Measurements from ENCODE around the gene PHKG2. TPM values are rescaled to one million over a fixed set of nuclear protein-coding genes. Genes with fewer than 3 reads are reported as not detected.

The PHKG2 gene
- polyA plus RNA-seq, 1 experiment: 21.7 TPM

DNA sequence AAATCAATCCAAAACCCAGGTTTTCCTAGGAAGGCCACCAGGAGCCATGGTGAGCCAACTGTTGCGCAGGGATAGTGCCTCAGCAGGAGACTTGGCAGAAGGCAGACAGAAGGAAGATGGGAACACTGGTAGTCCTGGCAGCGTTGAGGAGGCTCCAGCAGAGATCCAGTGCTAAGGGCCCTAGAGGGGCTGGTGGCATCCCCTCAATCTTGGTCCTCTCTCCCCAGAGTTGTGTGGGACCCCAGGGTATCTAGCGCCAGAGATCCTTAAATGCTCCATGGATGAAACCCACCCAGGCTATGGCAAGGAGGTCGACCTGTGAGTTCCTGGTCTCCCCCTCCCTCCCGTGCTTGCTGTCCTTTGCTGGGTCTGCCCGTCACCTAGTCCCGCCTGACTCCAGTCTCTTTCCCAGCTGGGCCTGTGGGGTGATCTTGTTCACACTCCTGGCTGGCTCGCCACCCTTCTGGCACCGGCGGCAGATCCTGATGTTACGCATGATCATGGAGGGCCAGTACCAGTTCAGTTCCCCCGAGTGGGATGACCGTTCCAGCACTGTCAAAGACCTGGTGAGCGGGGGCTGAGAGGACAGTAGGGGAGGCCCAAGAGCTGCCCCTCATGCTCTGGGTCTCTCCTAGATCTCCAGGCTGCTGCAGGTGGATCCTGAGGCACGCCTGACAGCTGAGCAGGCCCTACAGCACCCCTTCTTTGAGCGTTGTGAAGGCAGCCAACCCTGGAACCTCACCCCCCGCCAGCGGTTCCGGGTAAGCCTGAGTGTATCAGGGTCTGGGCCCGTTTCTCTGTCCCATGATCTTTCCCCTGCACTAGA is 7.9 kb downstream of the PHKG2 start:
- no peak for DNase-seq (ENCODE audit: low read depth, low spot score)
- CTCF ChIA-PET: no interaction called here
- no peaks in the 10 kb centered on the region for H3K9me3 ChIP-seq (ENCODE audit: control insufficient read depth, insufficient read depth, low read length)
- no peaks in the 10 kb centered on the region for H3K27me3 ChIP-seq (ENCODE audit: control insufficient read depth, insufficient read depth, low read length)
- TF ChIP-seq CTCF (IDR thresholded peaks at IDR 0.05; ENCODE audit: low read depth, low read length): no peak
- H3K4me3 ChIP-seq (ENCODE audit: low read depth, low read length): no peak overlapping the region
- POLR2A ChIA-PET: no interaction called here
- H3K27ac ChIP-seq (ENCODE audit: low read depth, low read length): no peak overlapping the region

DNA sequence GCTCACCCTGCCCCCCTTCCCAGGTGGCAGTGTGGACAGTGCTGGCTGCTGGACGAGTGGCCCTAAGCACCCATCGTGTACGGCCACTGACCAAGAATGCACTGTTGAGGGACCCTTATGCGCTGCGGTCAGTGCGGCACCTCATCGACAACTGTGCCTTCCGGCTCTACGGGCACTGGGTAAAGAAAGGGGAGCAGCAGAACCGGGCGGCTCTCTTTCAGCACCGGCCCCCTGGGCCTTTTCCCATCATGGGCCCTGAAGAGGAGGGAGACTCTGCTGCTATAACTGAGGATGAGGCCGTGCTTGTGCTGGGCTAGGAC is 8.5 kb downstream of the PHKG2 start:
- no peaks in the 10 kb centered on the region; the same call in 1 of the 2 replicates for H3K9me3 ChIP-seq (ENCODE audit: control insufficient read depth, insufficient read depth, low read length)
- ChIA-PET CTCF (no interaction called here), POLR2A (no interaction called here)
- no peaks in the 10 kb centered on the region for H3K27me3 ChIP-seq (ENCODE audit: control insufficient read depth, insufficient read depth, low read length)
- DNase-seq (ENCODE audit: low read depth, low spot score): no peak
- H3K4me3 ChIP-seq (ENCODE audit: low read depth, low read length): no peak overlapping the region
- no peak overlapping the region for H3K27ac ChIP-seq (ENCODE audit: low read depth, low read length)
- no peak for TF ChIP-seq CTCF (IDR thresholded peaks at IDR 0.05; ENCODE audit: low read depth, low read length)

GRCh38 chr16:30757316-30757715 is 9.1 kb downstream of the PHKG2 start:
- no peak for TF ChIP-seq CTCF (IDR thresholded peaks at IDR 0.05; ENCODE audit: low read depth, low read length)
- ChIA-PET CTCF (no interaction called here), POLR2A (interaction anchor here (1.2 kb wide), 1 partner anchor 9 kb away, joined by 6 read pairs; the partner anchor contains the start of gene PHKG2)
- no peak for DNase-seq (ENCODE audit: low read depth, low spot score)
- no peak overlapping the region for H3K4me3 ChIP-seq (ENCODE audit: low read depth, low read length)
- H3K27me3 ChIP-seq (ENCODE audit: control insufficient read depth, insufficient read depth, low read length): no peaks in the 10 kb centered on the region
- H3K27ac ChIP-seq (ENCODE audit: low read depth, low read length): no peak overlapping the region
- H3K9me3 ChIP-seq (ENCODE audit: control insufficient read depth, insufficient read depth, low read length): no peaks in the 10 kb centered on the region; the same call in 1 of the 2 replicates

GRCh38 chr16:30758988-30759491 is 10.8 kb downstream of the PHKG2 start:
- Histone ChIP-seq H3K4me3 (ENCODE audit: low read depth, low read length) (no peak overlapping the region), H3K9me3 (ENCODE audit: control insufficient read depth, insufficient read depth, low read length) (no peaks in the 10 kb centered on the region; the same call in 1 of the 2 replicates), H3K27ac (ENCODE audit: low read depth, low read length) (no peak overlapping the region), H3K27me3 (ENCODE audit: control insufficient read depth, insufficient read depth, low read length) (no peaks in the 10 kb centered on the region)
- ChIA-PET POLR2A (no interaction called here), CTCF (no interaction called here)
- TF ChIP-seq CTCF (IDR thresholded peaks at IDR 0.05; ENCODE audit: low read depth, low read length): no peak
- no peak for DNase-seq (ENCODE audit: low read depth, low spot score)

DNA sequence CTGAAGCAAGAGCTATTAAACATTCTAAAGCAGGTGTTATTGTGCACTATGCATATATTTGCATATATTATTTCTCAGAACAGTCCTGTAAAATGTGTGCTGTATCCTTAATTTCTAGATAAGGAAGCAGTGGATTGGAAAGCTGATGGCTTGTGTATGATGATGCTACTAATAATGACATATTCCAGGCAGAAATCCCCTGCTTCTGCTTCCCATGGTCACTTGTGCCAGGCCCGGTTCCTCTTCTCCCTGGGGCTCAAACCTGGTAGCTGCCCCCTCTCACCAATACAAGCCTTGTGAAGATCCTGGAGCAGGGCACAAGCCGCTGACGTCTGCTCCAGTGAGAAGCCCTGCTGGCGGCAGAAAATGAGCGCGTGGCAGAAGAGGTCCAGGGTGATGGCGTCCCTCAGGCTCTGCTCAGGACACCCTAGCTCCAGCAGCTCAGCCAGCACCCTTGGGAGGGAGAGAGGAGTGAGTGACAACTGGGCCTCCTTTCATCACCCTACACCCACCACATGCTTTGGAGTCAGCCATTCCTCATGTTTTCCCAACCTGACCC is 11.9 kb downstream of the PHKG2 start:
- Histone ChIP-seq H3K9me3 (ENCODE audit: control insufficient read depth, insufficient read depth, low read length) (no peaks in the 10 kb centered on the region; the same call in 1 of the 2 replicates), H3K27me3 (ENCODE audit: control insufficient read depth, insufficient read depth, low read length) (no peaks in the 10 kb centered on the region), H3K4me3 (ENCODE audit: low read depth, low read length) (no peak overlapping the region), H3K27ac (ENCODE audit: low read depth, low read length) (no peak overlapping the region)
- ChIA-PET POLR2A (interaction anchor here (1.0 kb wide), 1 partner anchor 12 kb away, joined by 3 read pairs; the partner anchor contains the start of gene PHKG2), CTCF (interaction anchor here (0.8 kb wide), 1 partner anchor 55 kb away, joined by 3 read pairs; no protein-coding TSS in a partner anchor)
- no peak for TF ChIP-seq CTCF (IDR thresholded peaks at IDR 0.05; ENCODE audit: low read depth, low read length)
- no peak for DNase-seq (ENCODE audit: low read depth, low spot score)
